DOHH2 (cell line): ENCODE results near the gene LIMS2.

Experiments
- CTCF ChIP-seq: fragments of 200-600 bp; sonication (generic); IDR thresholded peaks from one replicate; pipeline ENCODE4 v1.5.1; 2014; ENCODE audit warnings: antibody characterized with exemption, mild to moderate bottlenecking, low read depth, low read length; ENCODE audit not compliant: poor library complexity, severe bottlenecking
- EZH2phosphoT487 ChIP-seq: fragments of 200-600 bp; sonication (generic); IDR thresholded peaks from 2 replicates; pipeline ENCODE4 v1.6.1; 2017; ENCODE audit warnings: borderline replicate concordance, mild to moderate bottlenecking, antibody characterized with exemption, low read length, moderate library complexity, mixed read lengths

DNA sequence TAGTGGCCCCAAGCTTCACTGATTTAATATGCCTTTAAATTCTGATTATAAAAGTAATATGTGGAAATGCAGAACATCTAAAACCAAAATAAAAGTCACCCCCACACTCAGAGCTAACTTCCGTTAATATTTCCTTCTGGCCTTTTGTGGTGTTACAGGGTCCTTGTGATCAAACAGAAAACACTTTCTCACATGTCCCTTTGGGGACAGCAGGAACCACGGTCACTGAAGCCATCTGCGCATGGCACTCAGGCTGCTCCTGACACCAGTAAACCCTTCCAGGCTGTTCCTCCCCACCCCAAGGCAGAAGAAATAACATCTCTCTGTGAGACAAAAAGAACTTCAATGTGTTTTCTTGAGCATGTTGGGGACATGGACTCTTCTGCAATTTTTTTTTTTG is 54.5 kb downstream of the LIMS2 start:
- TF ChIP-seq CTCF (no peak), EZH2phosphoT487 (no peak)
